Suppressor macrophage (primary cell): ENCODE results near the gene CACNA1S.

Source experiments
- DNase-seq, 4 experiments: peaks; one replicate each; pipeline ENCODE4 v3.0.0-alpha.2; 2020 to 2022

CACNA1S gene

GRCh38 chr1:201009962-201010645 lies 102.1 kb downstream of the CACNA1S start:
- no peak for DNase-seq

DNA sequence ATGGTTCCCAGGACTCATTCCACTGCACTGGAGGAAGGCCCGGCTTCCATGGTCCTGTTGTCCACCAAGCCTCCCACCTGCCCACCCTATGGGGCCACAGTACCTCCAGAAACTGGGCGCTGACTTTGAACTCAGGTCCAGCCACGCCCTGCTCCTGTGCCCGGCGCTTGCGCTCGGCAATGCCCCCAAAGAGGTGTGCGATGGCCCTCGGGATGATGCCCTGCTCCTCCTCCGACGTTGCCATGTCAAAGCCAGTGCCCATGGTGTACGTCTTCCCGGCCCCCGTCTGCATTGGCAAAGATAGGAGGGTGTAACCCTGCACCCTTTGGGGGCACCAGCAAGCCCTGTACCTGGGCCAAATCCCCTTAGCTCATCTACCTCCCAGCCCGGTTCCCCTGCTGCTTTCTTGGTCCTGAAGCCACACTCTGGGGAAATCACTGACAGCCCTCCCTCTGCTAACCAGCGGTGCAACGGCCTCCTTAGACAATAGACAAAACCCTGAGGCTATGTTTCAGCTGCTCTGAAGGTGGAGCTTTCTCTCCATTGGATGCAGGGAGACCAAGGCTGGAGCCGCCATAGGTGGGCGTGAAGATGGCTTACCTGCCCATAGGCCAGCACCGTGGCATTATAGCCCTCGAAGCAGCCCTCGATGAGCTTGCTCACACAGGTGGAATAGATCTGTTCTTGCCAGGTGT lies 103.4 kb downstream of the CACNA1S start:
- no peak for DNase-seq

- no peak for DNase-seq
Measured at GRCh38 chr1:201007481-201007880, 104.7 kb downstream of the CACNA1S start.

- no peak for DNase-seq
Measured at GRCh38 chr1:201006450-201006849, 105.8 kb downstream of the CACNA1S start.

- no peak for DNase-seq
Measured at GRCh38 chr1:201004732-201005131, 107.5 kb downstream of the CACNA1S start.

- no peak for DNase-seq
Measured at GRCh38 chr1:201004154-201004553, 108.1 kb downstream of the CACNA1S start.

GRCh38 chr1:201002510-201002909 lies 109.7 kb downstream of the CACNA1S start:
- DNase-seq: no peak

- DNase-seq: no peak
Measured at GRCh38 chr1:201001962-201002361, 110.3 kb downstream of the CACNA1S start.

DNA sequence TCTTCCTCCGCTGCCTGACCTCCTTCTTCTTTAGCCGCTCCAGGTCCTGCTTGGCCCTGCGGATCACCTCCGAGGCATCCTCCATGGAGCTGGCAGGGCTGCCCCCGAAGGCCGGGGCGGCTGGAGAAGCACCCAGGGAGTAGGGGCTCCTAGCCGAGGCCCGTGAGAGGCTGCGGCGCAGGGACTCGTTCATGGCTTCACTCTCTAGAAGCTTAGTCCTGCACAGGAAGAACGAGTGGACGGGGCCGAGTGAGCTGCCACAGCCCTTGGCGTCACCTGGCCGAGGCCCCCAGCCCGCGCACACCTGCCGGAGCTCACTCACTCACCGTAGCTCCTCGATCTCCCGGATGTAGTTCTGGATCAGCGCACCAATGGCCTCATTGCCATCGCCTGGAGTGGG lies 111.8 kb downstream of the CACNA1S start:
- DNase-seq: no peak

DNA sequence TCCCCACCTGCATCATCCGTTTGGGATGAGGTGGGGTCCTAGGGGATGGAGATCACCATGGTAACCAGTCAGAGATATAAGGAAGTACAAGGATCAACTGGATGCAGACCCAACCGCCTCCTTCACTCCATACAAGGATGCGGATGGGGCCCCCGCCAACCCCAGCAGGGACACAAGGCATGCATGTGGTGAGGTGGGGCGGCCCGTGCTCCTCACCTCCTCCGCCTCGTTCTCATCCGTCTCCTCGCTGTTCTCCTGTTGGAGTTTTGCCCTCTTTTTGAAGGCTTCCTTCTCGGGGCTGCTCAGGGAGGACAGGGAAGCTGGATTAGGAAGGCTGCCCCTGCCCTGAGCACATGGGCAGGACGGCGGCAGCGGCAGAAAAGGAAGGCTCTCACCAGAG lies 112.6 kb downstream of the CACNA1S start:
- DNase-seq: no peak

DNA sequence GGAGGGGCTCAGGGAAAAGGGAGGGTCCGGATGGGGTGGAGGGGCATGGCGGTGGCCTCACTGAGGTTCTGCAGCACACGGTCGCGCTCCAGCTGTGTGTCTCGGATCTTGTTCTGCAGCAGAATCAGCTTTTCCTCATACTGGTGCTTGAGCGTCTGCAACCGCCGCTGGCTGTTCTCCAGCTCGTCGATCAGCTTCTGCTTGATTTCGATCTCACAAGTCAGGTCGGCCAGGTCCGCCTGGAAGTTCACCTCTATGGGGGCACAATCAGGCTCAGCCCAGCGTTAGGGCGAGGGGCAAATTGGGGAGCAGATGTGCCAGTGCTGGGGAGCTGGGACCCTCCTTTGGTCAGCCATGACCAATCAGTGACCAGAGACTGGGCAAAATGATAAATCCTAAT lies 113.9 kb downstream of the CACNA1S start:
- DNase-seq: no peak

DNA sequence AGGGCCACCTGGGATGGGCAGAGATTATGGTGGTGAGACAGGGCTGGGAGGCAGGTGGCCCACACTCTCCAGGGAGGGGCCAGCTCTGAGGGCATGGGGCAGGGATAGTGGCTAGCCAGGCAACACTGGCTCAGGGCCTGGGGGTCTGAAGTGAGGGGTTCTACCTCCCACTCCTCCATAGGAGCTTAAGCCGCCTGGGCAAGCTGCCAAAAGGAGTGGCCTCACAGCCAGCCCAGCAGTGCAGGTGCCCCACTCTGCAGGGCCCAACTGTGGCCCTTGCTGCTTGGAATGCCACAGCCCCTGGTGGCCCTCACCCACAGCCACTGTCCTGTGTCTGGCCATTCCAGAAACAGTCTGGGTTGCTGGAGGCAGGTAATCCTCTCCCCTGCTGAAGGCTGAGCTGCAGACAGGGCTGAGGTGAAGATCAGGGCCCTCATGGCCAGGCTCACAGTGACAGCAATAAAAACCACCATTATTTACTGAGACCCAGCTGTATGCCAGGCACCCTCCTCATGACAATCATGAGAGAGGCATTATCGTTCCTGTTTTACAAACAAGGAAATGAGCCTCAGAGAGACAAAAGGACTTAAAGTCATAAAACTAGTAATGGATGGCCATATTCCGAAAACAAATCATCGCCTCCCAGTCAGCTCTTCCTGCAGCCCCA lies 119.7 kb downstream of the CACNA1S start:
- DNase-seq: peak; percentile 25 to 54 (median 50)

DNA sequence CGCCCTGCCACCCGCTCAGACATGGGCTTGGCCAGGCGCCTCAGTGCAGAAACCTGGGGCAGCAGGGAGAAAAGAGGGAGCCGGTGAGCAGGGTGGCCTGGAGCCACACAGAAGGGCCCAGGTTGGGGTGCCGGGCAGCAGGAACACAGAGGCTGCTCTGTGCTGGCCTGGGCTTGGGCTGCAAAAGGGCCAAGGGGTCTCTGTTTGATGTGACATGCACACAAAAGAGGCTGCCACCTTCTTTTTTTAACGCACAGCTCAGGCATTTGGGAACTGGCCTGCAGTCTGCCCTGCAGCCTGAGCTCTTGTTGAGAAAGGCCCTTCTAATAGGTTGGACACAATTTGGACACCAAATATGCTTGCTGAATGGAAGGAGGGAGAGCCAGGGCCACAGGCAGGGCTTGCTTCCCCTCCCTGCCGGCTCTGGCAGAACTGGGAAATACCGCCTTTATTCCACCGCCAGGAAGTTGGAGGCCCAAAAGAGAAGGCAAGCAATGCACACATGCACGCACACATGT lies 121.1 kb downstream of the CACNA1S start:
- no peak for DNase-seq

GRCh38 chr1:200990114-200990513 lies 122.1 kb downstream of the CACNA1S start:
- DNase-seq: no peak
